ENCODE data around the gene ITPR3.
A peak's percentile ranks its signal among the peaks of the same experiment; 100 is the strongest.

Gene ITPR3

GRCh38 chr6:33699739-33700138 is 78.6 kb downstream of the ITPR3 start:
- TF ChIP-seq CTCF (conservative IDR thresholded peaks at IDR 0.05; ENCODE audit: low read length), result no peak
- no peak for TF ChIP-seq EZH2phosphoT487 (IDR thresholded peaks at IDR 0.05; ENCODE audit: borderline replicate concordance)
- H3K4me1 ChIP-seq (ENCODE audit: insufficient read depth, low read length, poor library complexity, severe bottlenecking), result peaks cover 25% of the 10 kb centered on the region
- no peaks in the 10 kb centered on the region for H4K20me1 ChIP-seq (ENCODE audit: insufficient read depth, low read length, poor library complexity, severe bottlenecking)
- H3K9ac ChIP-seq (ENCODE audit: low read depth, low read length, poor library complexity, severe bottlenecking), result peak overlapping the region; percentile 8
- H3K27me3 ChIP-seq (ENCODE audit: insufficient read depth, low read length, poor library complexity, severe bottlenecking), result no peaks in the 10 kb centered on the region
- peaks cover 22% of the 10 kb centered on the region; the same call in 1 of the 2 replicates for H3K36me3 ChIP-seq (ENCODE audit: insufficient read depth, low read length)
- H3K4me2 ChIP-seq (ENCODE audit: low read depth, low read length, poor library complexity, severe bottlenecking), result peak overlapping the region; percentile 8
- no peak overlapping the region for H2AFZ ChIP-seq (ENCODE audit: low read length)
- no peak overlapping the region for H3K4me3 ChIP-seq (ENCODE audit: low read length, poor library complexity, severe bottlenecking)
- H3F3A ChIP-seq (ENCODE audit: low read depth), result 0 out of 2 replicates have a peak, but pooled peaks cover 3% of the 10 kb centered on the region
- no peaks in the 10 kb centered on the region for H3K79me2 ChIP-seq (ENCODE audit: insufficient read depth, low read length)
- H3K9me2 ChIP-seq (replicated peaks; ENCODE audit: low read depth, low read length), result no peaks in the 10 kb centered on the region
- H3K9me3 ChIP-seq (ENCODE audit: insufficient read depth, low read depth, low read length), result no peaks in the 10 kb centered on the region

DNA sequence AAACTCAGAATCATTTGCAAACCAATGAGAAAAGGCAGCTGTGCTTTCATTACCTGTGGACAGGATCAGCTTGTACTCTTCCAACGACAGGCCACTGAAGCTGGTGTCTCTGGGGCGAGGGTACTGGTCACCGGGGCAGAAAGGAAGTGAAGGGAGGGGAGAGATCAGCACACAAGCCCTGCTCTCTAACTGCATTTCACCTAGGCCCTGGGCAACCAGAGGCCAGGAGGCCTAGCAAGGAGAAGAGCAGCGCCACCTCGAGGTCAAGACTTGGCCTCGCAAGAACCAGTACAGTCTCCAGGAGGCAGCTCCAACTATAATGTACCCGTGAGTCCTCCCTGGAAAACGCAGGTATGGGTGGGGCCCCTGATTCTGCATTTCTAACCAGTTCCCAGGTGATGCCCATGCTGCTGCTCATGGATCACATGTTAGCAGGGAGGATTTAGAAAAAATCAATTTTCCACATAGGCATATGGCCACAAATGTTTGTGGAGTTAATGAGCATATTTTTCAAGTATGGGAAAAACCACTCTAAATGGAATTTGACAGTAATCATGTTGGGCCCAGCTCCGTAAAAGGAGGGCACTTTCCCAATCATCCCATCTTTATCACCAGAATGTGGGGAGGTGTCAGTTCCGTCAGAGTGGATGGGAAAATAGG is 79.4 kb downstream of the ITPR3 start:
- Histone ChIP-seq H3K4me1 (ENCODE audit: insufficient read depth, low read length, poor library complexity, severe bottlenecking) (peaks cover 25% of the 10 kb centered on the region), H3K4me3 (ENCODE audit: low read length, poor library complexity, severe bottlenecking) (no peak overlapping the region), H2AFZ (ENCODE audit: low read length) (no peak overlapping the region), H3K36me3 (ENCODE audit: insufficient read depth, low read length) (peaks cover 14% of the 10 kb centered on the region; the same call in 1 of the 2 replicates), H3K9me2 (replicated peaks; ENCODE audit: low read depth, low read length) (no peaks in the 10 kb centered on the region), H3K9ac (ENCODE audit: low read depth, low read length, poor library complexity, severe bottlenecking) (peak overlapping the region; percentile 8), H3F3A (ENCODE audit: low read depth) (0 out of 2 replicates have a peak, but pooled peaks cover 3% of the 10 kb centered on the region), H3K4me2 (ENCODE audit: low read depth, low read length, poor library complexity, severe bottlenecking) (peak overlapping the region; percentile 8), H3K27me3 (ENCODE audit: insufficient read depth, low read length, poor library complexity, severe bottlenecking) (no peaks in the 10 kb centered on the region), H3K9me3 (ENCODE audit: insufficient read depth, low read depth, low read length) (no peaks in the 10 kb centered on the region), H3K79me2 (ENCODE audit: insufficient read depth, low read length) (no peaks in the 10 kb centered on the region), H4K20me1 (ENCODE audit: insufficient read depth, low read length, poor library complexity, severe bottlenecking) (no peaks in the 10 kb centered on the region)
- TF ChIP-seq EZH2phosphoT487 (IDR thresholded peaks at IDR 0.05; ENCODE audit: borderline replicate concordance), result no peak
- peak; percentile 92 for TF ChIP-seq CTCF (conservative IDR thresholded peaks at IDR 0.05; ENCODE audit: low read length)

GRCh38 chr6:33702345-33702977 is 81.3 kb downstream of the ITPR3 start:
- peaks cover 6% of the 10 kb centered on the region; the same call in 1 of the 2 replicates for H3K36me3 ChIP-seq (ENCODE audit: insufficient read depth, low read length)
- H3F3A ChIP-seq (ENCODE audit: low read depth), result 0 out of 2 replicates have a peak, but pooled peaks cover 3% of the 10 kb centered on the region
- no peak overlapping the region for H3K9ac ChIP-seq (ENCODE audit: low read depth, low read length, poor library complexity, severe bottlenecking)
- no peaks in the 10 kb centered on the region for H4K20me1 ChIP-seq (ENCODE audit: insufficient read depth, low read length, poor library complexity, severe bottlenecking)
- no peaks in the 10 kb centered on the region for H3K9me2 ChIP-seq (replicated peaks; ENCODE audit: low read depth, low read length)
- H3K9me3 ChIP-seq (ENCODE audit: insufficient read depth, low read depth, low read length), result no peaks in the 10 kb centered on the region
- H2AFZ ChIP-seq (ENCODE audit: low read length), result no peak overlapping the region
- H3K4me3 ChIP-seq (ENCODE audit: low read length, poor library complexity, severe bottlenecking), result no peak overlapping the region
- no peaks in the 10 kb centered on the region for H3K27me3 ChIP-seq (ENCODE audit: insufficient read depth, low read length, poor library complexity, severe bottlenecking)
- H3K79me2 ChIP-seq (ENCODE audit: insufficient read depth, low read length), result no peaks in the 10 kb centered on the region
- no peak overlapping the region for H3K4me2 ChIP-seq (ENCODE audit: low read depth, low read length, poor library complexity, severe bottlenecking)
- peaks cover 11% of the 10 kb centered on the region for H3K4me1 ChIP-seq (ENCODE audit: insufficient read depth, low read length, poor library complexity, severe bottlenecking)
- TF ChIP-seq CTCF (conservative IDR thresholded peaks at IDR 0.05; ENCODE audit: low read length), result peak; percentile 76
- no peak for TF ChIP-seq EZH2phosphoT487 (IDR thresholded peaks at IDR 0.05; ENCODE audit: borderline replicate concordance)
